B cell (primary cell): Measurements from ENCODE around the gene CRIM1. TPM values are rescaled to one million over a fixed set of nuclear protein-coding genes. Genes with fewer than 3 reads are reported as not detected.

Source experiments
- ATAC-seq: fragments of 200-7000 bp; cut with Tn5 transposase; one replicate; pipeline ENCODE4 v1.10.0; 2021; ENCODE audit warnings: low read depth, mild to moderate bottlenecking, moderate number of reproducible peaks, moderate library complexity
- CTCF ChIA-PET: fragments of 350-600 bp; sonication (Branson Sonifier 250); formaldehyde crosslinking; loops from one replicate; lab custom pipeline; 2021; ENCODE audit warnings: antibody characterized with exemption, inconsistent platforms; lab: Charles Lee
- POLR2A ChIA-PET: fragments of 350-600 bp; sonication (Branson Sonifier 250); formaldehyde crosslinking; loops from one replicate; lab custom pipeline; 2021; ENCODE audit warnings: antibody characterized with exemption; lab: Charles Lee
- DNase-seq: peaks from one replicate; pipeline ENCODE4 v3.0.0; 2013
- H2AFZ ChIP-seq: 2 replicates; pipeline ENCODE4 v1.6.1; 2012; ENCODE audit warnings: mild to moderate bottlenecking, low read depth, low read length; ENCODE audit not compliant: insufficient read depth, poor library complexity, severe bottlenecking
- H3K27ac ChIP-seq, 2 donors: 1 replicate in 1 of 2; 2 replicates in 1 of 2; pipeline ENCODE4 v1.5.1; 2012 to 2013; ENCODE audit warnings: low read length in 2 of 2, mild to moderate bottlenecking in 2 of 2, moderate library complexity in 1 of 2
- H3K27me3 ChIP-seq, 4 experiments: fragments of 200-600 bp in 1 of 4; sonication (generic) in 1 of 4; replicated peaks in 1 of 4; 1 replicate in 2 of 4; 2 replicates in 2 of 4; pipeline versions ENCODE4 v1.6.1 to v1.7.0; 2013 to 2016; ENCODE audit warnings: low read length in 3 of 4, mild to moderate bottlenecking in 2 of 4, mixed read lengths in 1 of 4, moderate library complexity in 1 of 4; ENCODE audit not compliant: insufficient read depth in 4 of 4, control insufficient read depth in 3 of 4; ENCODE audit errors: control extremely low read depth in 1 of 4
- H3K36me3 ChIP-seq, 2 experiments: replicated peaks in 1 of 2; 1 replicate in 1 of 2; 2 replicates in 1 of 2; pipeline versions ENCODE4 v1.6.1 to v1.7.1; 2013; ENCODE audit warnings: low read length in 1 of 2; ENCODE audit not compliant: insufficient read depth in 2 of 2, control insufficient read depth in 1 of 2; ENCODE audit errors: control extremely low read depth in 1 of 2, extremely low read depth in 1 of 2
- H3K4me1 ChIP-seq, 2 donors: fragments of 200-600 bp in 1 of 2; sonication (generic) in 1 of 2; 1 replicate in 1 of 2; 2 replicates in 1 of 2; pipeline versions ENCODE4 v1.5.1 to v1.6.1; 2013 to 2017; ENCODE audit warnings: low read length in 2 of 2; ENCODE audit not compliant: control insufficient read depth in 2 of 2, insufficient read depth in 2 of 2
- H3K4me2 ChIP-seq: replicated peaks from 2 replicates; pipeline ENCODE3; 2012; ENCODE audit warnings: mild to moderate bottlenecking, low read depth, low read length; ENCODE audit not compliant: poor library complexity, severe bottlenecking
- H3K4me3 ChIP-seq, 5 experiments: fragments of 200-600 bp in 1 of 5; sonication (generic) in 1 of 5; 1 replicate in 3 of 5; 2 replicates in 2 of 5; pipeline versions ENCODE4 v1.5.1 to v1.7.0; 2011 to 2016; ENCODE audit warnings: low read length in 4 of 5, mild to moderate bottlenecking in 4 of 5, low read depth in 2 of 5, control low read depth in 1 of 5, moderate library complexity in 1 of 5; ENCODE audit not compliant: insufficient read depth in 1 of 5; ENCODE audit errors: control extremely low read depth in 1 of 5, extremely low read depth in 1 of 5
- H3K79me2 ChIP-seq: fragments of 200-600 bp; sonication (generic); one replicate; pipeline ENCODE4 v1.6.0; 2016; ENCODE audit warnings: low read length; ENCODE audit not compliant: control insufficient read depth, insufficient read depth
- H3K9ac ChIP-seq: fragments of 200-600 bp; sonication (generic); 2 replicates; pipeline ENCODE4 v1.6.1; 2017; ENCODE audit warnings: mild to moderate bottlenecking, low read length, moderate library complexity
- H3K9me3 ChIP-seq, 3 donors: one replicate each; pipeline versions ENCODE4 v1.6.1 to v1.7.1; 2013; ENCODE audit warnings: low read length in 2 of 3; ENCODE audit not compliant: control insufficient read depth in 2 of 3, insufficient read depth in 1 of 3; ENCODE audit errors: control extremely low read depth in 1 of 3
- H4K20me1 ChIP-seq: 2 replicates; pipeline ENCODE4 v1.6.0; 2012; ENCODE audit warnings: mild to moderate bottlenecking, low read length; ENCODE audit not compliant: insufficient read depth, control insufficient read depth, poor library complexity, severe bottlenecking
- H3K27ac Mint-ChIP-seq: one replicate; pipeline ENCODE4 v1.8.0; 2021; ENCODE audit warnings: mixed read lengths
- H3K27me3 Mint-ChIP-seq: one replicate; pipeline ENCODE4 v1.8.0; 2021; ENCODE audit warnings: mixed read lengths
- H3K4me1 Mint-ChIP-seq: one replicate; pipeline ENCODE4 v1.8.0; 2021; ENCODE audit warnings: mixed read lengths
- H3K4me3 Mint-ChIP-seq: one replicate; pipeline ENCODE4 v1.8.0; 2021; ENCODE audit warnings: mixed read lengths
- H3K9me3 Mint-ChIP-seq: one replicate; pipeline ENCODE4 v1.8.0; 2022; ENCODE audit warnings: mixed read lengths; ENCODE audit not compliant: insufficient read depth
- EZH2 ChIP-seq: IDR thresholded peaks from 2 replicates; pipeline ENCODE4 v1.6.1; 2012; ENCODE audit warnings: borderline replicate concordance, low read depth, mild to moderate bottlenecking, moderate library complexity, low read length; ENCODE audit not compliant: insufficient read depth, poor library complexity, severe bottlenecking
- WGBS: methylation state at CpG from one replicate; pipeline ENCODE4 v1.1.5; 2013; ENCODE audit warnings: missing lambda C conversion rate; ENCODE audit not compliant: insufficient coverage; 5-methylcytosine and 5-hydroxymethylcytosine counted together
- intact Hi-C: fragments of 100-400 bp; cut with micrococcal nuclease; formaldehyde crosslinking; loops from one replicate; pipeline ENCODE4 v1.10.0; 2022
- polyA plus RNA-seq: library from polyadenylated mRNA; depleted of rRNA; stranded (reverse); fragments of >200 nt; gene quantifications from 2 replicates; pipeline ENCODE4 v1.2.3, GENCODE V29; 2012
- total RNA-seq, 2 donors: library from RNA; stranded (reverse); fragments of 120-200 nt in 1 of 2; gene quantifications; 1 replicate in 1 of 2; 2 replicates in 1 of 2; pipeline versions ENCODE4 v1.2.3 to v1.2.4, GENCODE V29; 2013 to 2022
- TF ChIP-seq, protein P1 (sequence below): fragments of 200-600 bp; IDR thresholded peaks from one replicate; pipeline ENCODE4 v1.8.0; 2022; ENCODE audit warnings: antibody characterized with exemption, mild to moderate bottlenecking

The CRIM1 gene
- total and polyA plus RNA-seq, 2 donors (not counting 1 experiment from before 2014, with no cell fraction given), result 1.3 to 5.0 TPM

DNA sequence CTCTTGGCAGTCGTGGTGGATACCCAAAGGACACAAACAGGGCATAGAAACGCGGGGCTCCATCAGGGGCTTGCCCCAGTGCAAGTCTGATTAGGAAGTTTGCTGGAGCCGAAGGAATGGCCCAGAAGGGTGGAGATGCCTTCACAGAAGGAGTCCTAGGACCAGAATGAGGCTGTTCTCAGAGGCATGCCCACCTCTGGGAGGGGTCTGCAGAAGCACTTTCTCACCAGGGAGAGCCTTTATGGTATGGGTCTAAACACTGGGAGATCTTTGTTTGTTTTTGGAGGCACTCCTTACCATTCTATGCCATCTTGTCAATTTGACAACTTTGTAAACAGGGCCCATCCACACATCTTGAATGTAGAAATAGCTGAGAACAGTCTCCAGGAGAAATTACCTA lies 75.0 kb downstream of the CRIM1 start:
- Mint-ChIP-seq H3K4me3 (no peak overlapping the region), H3K9me3 (no peaks in the 10 kb centered on the region), H3K27me3 (no peaks in the 10 kb centered on the region), H3K27ac (no peak overlapping the region), H3K4me1 (no peaks in the 10 kb centered on the region)
- Histone ChIP-seq H2AFZ (no peak overlapping the region), H3K27me3 (no peaks in the 10 kb centered on the region), H3K4me1 (no peaks in the 10 kb centered on the region), H3K9ac (no peak overlapping the region), H3K27ac (no peak overlapping the region), H3K4me3 (no peak overlapping the region), H3K4me2 (no peak overlapping the region), H3K9me3 (no peaks in the 10 kb centered on the region), H3K79me2 (no peaks in the 10 kb centered on the region), H3K36me3 (no peaks in the 10 kb centered on the region), H4K20me1 (no peaks in the 10 kb centered on the region)
- intact Hi-C loops, result no loop called here
- ChIA-PET POLR2A (no interaction called here), CTCF (no interaction called here)
- WGBS, result 92% methylated on average over 4 of the region's 4 CpGs
- ATAC-seq (no peak), DNase-seq (no peak)
- TF ChIP-seq, protein P1, sequence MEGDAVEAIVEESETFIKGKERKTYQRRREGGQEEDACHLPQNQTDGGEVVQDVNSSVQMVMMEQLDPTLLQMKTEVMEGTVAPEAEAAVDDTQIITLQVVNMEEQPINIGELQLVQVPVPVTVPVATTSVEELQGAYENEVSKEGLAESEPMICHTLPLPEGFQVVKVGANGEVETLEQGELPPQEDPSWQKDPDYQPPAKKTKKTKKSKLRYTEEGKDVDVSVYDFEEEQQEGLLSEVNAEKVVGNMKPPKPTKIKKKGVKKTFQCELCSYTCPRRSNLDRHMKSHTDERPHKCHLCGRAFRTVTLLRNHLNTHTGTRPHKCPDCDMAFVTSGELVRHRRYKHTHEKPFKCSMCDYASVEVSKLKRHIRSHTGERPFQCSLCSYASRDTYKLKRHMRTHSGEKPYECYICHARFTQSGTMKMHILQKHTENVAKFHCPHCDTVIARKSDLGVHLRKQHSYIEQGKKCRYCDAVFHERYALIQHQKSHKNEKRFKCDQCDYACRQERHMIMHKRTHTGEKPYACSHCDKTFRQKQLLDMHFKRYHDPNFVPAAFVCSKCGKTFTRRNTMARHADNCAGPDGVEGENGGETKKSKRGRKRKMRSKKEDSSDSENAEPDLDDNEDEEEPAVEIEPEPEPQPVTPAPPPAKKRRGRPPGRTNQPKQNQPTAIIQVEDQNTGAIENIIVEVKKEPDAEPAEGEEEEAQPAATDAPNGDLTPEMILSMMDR, result no peak
- no peak for TF ChIP-seq EZH2

DNA sequence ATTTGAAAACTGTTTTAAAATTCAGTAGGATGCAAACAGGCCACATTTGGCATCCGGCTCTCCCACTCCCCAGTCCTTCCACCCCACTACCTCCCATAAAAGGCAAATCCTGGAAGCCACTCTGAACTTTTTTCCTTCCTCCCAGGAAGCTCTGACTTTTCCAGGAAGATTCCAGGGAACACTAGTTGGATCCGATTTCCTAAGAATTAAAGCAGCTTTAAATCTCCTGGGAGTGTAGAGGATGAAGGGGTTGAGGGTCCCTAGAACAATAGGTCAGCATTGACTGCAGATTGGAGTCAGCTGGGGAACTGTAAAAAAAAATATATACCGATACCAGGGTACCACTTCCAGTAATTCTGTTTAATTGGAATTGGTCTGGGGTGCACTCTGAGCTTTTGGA lies 76.9 kb downstream of the CRIM1 start:
- H3K27ac Mint-ChIP-seq, result no peak overlapping the region
- no peaks in the 10 kb centered on the region for H3K9me3 ChIP-seq
- no peaks in the 10 kb centered on the region for H3K79me2 ChIP-seq
- no peak overlapping the region for H3K27ac ChIP-seq
- no peaks in the 10 kb centered on the region for H3K27me3 Mint-ChIP-seq
- intact Hi-C loops, result no loop called here
- no CpG with 5 or more reads among the region's 3 CpGs for WGBS
- H3K9ac ChIP-seq, result no peak overlapping the region
- ChIA-PET POLR2A (no interaction called here), CTCF (interaction anchor here (0.7 kb wide), 1 partner anchor 237 kb away, joined by 3 read pairs; no protein-coding TSS in a partner anchor)
- no peaks in the 10 kb centered on the region for H3K36me3 ChIP-seq
- TF ChIP-seq, protein P1, result no peak
- no peak for TF ChIP-seq EZH2
- H4K20me1 ChIP-seq, result no peaks in the 10 kb centered on the region
- no peak for ATAC-seq
- H3K4me2 ChIP-seq, result no peak overlapping the region
- H3K27me3 ChIP-seq, result no peaks in the 10 kb centered on the region
- no peak overlapping the region for H2AFZ ChIP-seq
- no peaks in the 10 kb centered on the region for H3K4me1 Mint-ChIP-seq
- no peaks in the 10 kb centered on the region for H3K9me3 Mint-ChIP-seq
- no peak overlapping the region for H3K4me3 ChIP-seq
- H3K4me3 Mint-ChIP-seq, result no peak overlapping the region
- no peaks in the 10 kb centered on the region for H3K4me1 ChIP-seq
- no peak for DNase-seq
